NK-92 treated with Interleukin-12 subunit alpha and Interleukin-12 subunit beta, amount 100 ng/mL, for 24 hours (cell line): Measurements from ENCODE around the gene NOSIP.
"Not testable (repeated sequence)": the region's sequence is repeated elsewhere in the genome, so short reads cannot be mapped to it uniquely, and the experiment has no call there.

Experiments used
- DNase-seq: peaks from one replicate; lab custom pipeline; 2025; lab: John Stamatoyannopoulos, UW

NOSIP gene

GRCh38 chr19:49580264-49581006 lies at the start of gene NOSIP:
Gene NOSIP (minus strand): TSS chr19:49580556. CDS start chr19:49560691, 19,865 bp downstream.
- peak; percentile 85 for DNase-seq

GRCh38 chr19:49629659-49630058 lies 49.3 kb upstream of the NOSIP start:
- no peak for DNase-seq

GRCh38 chr19:49626226-49626625 lies 45.9 kb upstream of the NOSIP start:
- DNase-seq = no peak

GRCh38 chr19:49624967-49625910 lies 44.9 kb upstream of the NOSIP start:
- DNase-seq = no peak

- DNase-seq = not testable (repeated sequence)
These were observed 37.5 kb upstream of the NOSIP start for GRCh38 chr19:49617860-49618259.

GRCh38 chr19:49616945-49617344 lies 36.6 kb upstream of the NOSIP start:
- no peak for DNase-seq

- no peak for DNase-seq
These were observed 36.2 kb upstream of the NOSIP start for GRCh38 chr19:49616532-49616931.

- no peak for DNase-seq
These were observed 35.5 kb upstream of the NOSIP start for GRCh38 chr19:49615861-49616260.

GRCh38 chr19:49614096-49614833 lies 33.9 kb upstream of the NOSIP start:
- peak; percentile 34 for DNase-seq

- no peak for DNase-seq
These were observed 33.0 kb upstream of the NOSIP start for GRCh38 chr19:49613374-49613773.

GRCh38 chr19:49609499-49610092 lies 29.2 kb upstream of the NOSIP start:
- no peak for DNase-seq

- no peak for DNase-seq
These were observed 25.2 kb upstream of the NOSIP start for GRCh38 chr19:49605605-49606004.

- no peak for DNase-seq
These were observed 22.4 kb upstream of the NOSIP start for GRCh38 chr19:49602806-49603205.

GRCh38 chr19:49601482-49602038 lies 21.2 kb upstream of the NOSIP start:
- no peak for DNase-seq

- DNase-seq = no peak
These were observed 19.3 kb upstream of the NOSIP start for GRCh38 chr19:49599378-49600295.

- DNase-seq = no peak
These were observed 17.3 kb upstream of the NOSIP start for GRCh38 chr19:49597703-49597974.

- no peak for DNase-seq
These were observed 16.8 kb upstream of the NOSIP start for GRCh38 chr19:49596954-49597702.

- DNase-seq = no peak
These were observed 16.1 kb upstream of the NOSIP start for GRCh38 chr19:49596407-49596806.

GRCh38 chr19:49595819-49596404 lies 15.6 kb upstream of the NOSIP start:
- DNase-seq = no peak
